ENCODE measurements around the gene SUCLG2. TPM values are rescaled to one million over a fixed set of nuclear protein-coding genes. Genes with fewer than 3 reads are reported as not detected.

SUCLG2 gene
- total and polyA plus RNA-seq, 9 of the 15 experiments (the other 6 are each of a cell fraction or from before 2014, with no cell fraction given) = 10.1 to 41.4 (median 29.0) TPM

DNA sequence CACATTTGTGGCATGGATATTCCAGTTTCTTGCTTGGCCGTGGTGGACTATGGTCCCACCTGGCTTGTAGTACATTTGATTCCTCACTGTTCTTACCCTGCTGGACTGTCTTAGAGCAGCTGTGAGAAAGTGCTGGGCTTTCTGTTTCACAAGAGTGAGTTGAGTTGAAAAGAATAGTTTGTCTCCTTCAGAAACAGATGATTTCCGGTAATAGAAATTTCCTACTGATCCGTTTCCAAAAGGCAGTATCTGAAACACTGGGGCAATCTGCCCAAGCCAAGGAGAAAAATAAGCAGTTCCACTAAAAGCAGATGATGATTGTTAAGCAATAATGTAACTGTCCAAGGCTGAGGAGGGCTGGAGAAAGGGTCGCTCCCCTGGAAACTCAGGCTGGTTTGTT, 96.0 kb downstream of the SUCLG2 start:
- Histone ChIP-seq H3K27ac (ENCODE audit: extremely low read depth, low read depth, low read length) (no peak overlapping the region), H3K36me3 (ENCODE audit: control insufficient read depth, insufficient read depth, low read length) (0 out of 3 replicates have a peak, but pooled peaks cover 3% of the 10 kb centered on the region), H3K4me1 (replicated peaks in 1 of 2; ENCODE audit: control insufficient read depth in 2 of 2, insufficient read depth in 2 of 2, low read length in 2 of 2) (no peaks in the 10 kb centered on the region), H3K4me2 (ENCODE audit: insufficient read depth, low read length) (no peak overlapping the region), H3K9ac (ENCODE audit: insufficient read depth in 1 of 2, low read depth in 2 of 2, low read length in 2 of 2) (no peak overlapping the region), H4K20me1 (replicated peaks; ENCODE audit: control insufficient read depth, insufficient read depth, low read length) (no peaks in the 10 kb centered on the region), H3K79me2 (ENCODE audit: control insufficient read depth, insufficient read depth, low read length) (no peaks in the 10 kb centered on the region), H3K9me3 (replicated peaks; ENCODE audit: control insufficient read depth, insufficient read depth, low read depth, low read length) (no peaks in the 10 kb centered on the region), H3K9me1 (ENCODE audit: control insufficient read depth, insufficient read depth, low read length) (no peaks in the 10 kb centered on the region), H2AFZ (ENCODE audit: low read depth, low read length) (no peak overlapping the region), H3K27me3 (ENCODE audit: control insufficient read depth in 2 of 2, insufficient read depth in 2 of 2, low read length in 2 of 2) (no peaks in the 10 kb centered on the region), H3K4me3 (no peak overlapping the region)
- ATAC-seq (no peak), DNase-seq (ENCODE audit: extremely low read depth in 1 of 4, low spot score in 3 of 4) (no peak), FAIRE-seq (no peak)
- BruUV-seq (replicated peaks) = no TSS peak
- in situ Hi-C loops (cut with MboI) = no loop called here
- ChIA-PET POLR2A (interaction anchor here (0.6 kb wide), 1 partner anchor 92 kb away, joined by 3 read pairs; no protein-coding TSS in a partner anchor), CTCF (ENCODE audit: low intra/inter-chr PET ratio) (no interaction called here)
- intact Hi-C loops (cut with micrococcal nuclease) = no loop called here
- 100% methylated on average over 3 of the region's 4 CpGs for WGBS (ENCODE audit: insufficient coverage, low coverage, missing lambda C conversion rate)
- TF ChIP-seq NCOA4 (IDR thresholded peaks at IDR 0.05; ENCODE audit: partially characterized antibody) (no peak), TBL1XR1 (IDR thresholded peaks at IDR 0.05; ENCODE audit: low read length in 2 of 2) (no peak), BMI1 (IDR thresholded peaks at IDR 0.05; ENCODE audit: low read length) (no peak), CC2D1A (IDR thresholded peaks at IDR 0.05) (no peak), CTCF (IDR thresholded peaks at IDR 0.05 in 2 of 3, conservative IDR thresholded peaks at IDR 0.05 in 1 of 3; ENCODE audit: insufficient read depth in 2 of 3, low read depth in 1 of 3, low read length in 3 of 3) (no peak), ZNF436 (CRISPR knock-in tag; IDR thresholded peaks at IDR 0.05) (no peak), TAL1 (IDR thresholded peaks at IDR 0.05) (no peak), HIVEP1 (CRISPR knock-in tag; IDR thresholded peaks at IDR 0.05) (no peak), NR1H2 (CRISPR knock-in tag; IDR thresholded peaks at IDR 0.05) (no peak), PHF21A (IDR thresholded peaks at IDR 0.05; ENCODE audit: borderline replicate concordance, low read depth) (no peak), RBM25 (IDR thresholded peaks at IDR 0.05; ENCODE audit: low read depth, low read length, severe bottlenecking) (no peak)
- TF ChIP-seq, protein P1, sequence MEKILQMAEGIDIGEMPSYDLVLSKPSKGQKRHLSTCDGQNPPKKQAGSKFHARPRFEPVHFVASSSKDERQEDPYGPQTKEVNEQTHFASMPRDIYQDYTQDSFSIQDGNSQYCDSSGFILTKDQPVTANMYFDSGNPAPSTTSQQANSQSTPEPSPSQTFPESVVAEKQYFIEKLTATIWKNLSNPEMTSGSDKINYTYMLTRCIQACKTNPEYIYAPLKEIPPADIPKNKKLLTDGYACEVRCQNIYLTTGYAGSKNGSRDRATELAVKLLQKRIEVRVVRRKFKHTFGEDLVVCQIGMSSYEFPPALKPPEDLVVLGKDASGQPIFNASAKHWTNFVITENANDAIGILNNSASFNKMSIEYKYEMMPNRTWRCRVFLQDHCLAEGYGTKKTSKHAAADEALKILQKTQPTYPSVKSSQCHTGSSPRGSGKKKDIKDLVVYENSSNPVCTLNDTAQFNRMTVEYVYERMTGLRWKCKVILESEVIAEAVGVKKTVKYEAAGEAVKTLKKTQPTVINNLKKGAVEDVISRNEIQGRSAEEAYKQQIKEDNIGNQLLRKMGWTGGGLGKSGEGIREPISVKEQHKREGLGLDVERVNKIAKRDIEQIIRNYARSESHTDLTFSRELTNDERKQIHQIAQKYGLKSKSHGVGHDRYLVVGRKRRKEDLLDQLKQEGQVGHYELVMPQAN (IDR thresholded peaks at IDR 0.05; ENCODE audit: borderline replicate concordance) = no peak
- TF ChIP-seq, protein P2, sequence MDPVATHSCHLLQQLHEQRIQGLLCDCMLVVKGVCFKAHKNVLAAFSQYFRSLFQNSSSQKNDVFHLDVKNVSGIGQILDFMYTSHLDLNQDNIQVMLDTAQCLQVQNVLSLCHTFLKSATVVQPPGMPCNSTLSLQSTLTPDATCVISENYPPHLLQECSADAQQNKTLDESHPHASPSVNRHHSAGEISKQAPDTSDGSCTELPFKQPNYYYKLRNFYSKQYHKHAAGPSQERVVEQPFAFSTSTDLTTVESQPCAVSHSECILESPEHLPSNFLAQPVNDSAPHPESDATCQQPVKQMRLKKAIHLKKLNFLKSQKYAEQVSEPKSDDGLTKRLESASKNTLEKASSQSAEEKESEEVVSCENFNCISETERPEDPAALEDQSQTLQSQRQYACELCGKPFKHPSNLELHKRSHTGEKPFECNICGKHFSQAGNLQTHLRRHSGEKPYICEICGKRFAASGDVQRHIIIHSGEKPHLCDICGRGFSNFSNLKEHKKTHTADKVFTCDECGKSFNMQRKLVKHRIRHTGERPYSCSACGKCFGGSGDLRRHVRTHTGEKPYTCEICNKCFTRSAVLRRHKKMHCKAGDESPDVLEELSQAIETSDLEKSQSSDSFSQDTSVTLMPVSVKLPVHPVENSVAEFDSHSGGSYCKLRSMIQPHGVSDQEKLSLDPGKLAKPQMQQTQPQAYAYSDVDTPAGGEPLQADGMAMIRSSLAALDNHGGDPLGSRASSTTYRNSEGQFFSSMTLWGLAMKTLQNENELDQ (CRISPR knock-in tag; IDR thresholded peaks at IDR 0.05; ENCODE audit: borderline replicate concordance) = no peak
- TF ChIP-seq, protein P3, sequence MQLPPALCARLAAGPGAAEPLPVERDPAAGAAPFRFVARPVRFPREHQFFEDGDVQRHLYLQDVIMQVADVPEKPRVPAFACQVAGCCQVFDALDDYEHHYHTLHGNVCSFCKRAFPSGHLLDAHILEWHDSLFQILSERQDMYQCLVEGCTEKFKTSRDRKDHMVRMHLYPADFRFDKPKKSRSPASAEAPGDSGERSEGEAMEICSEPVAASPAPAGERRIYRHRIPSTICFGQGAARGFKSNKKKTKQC (CRISPR knock-in tag; IDR thresholded peaks at IDR 0.05) = no peak
- TF ChIP-seq, protein P4, sequence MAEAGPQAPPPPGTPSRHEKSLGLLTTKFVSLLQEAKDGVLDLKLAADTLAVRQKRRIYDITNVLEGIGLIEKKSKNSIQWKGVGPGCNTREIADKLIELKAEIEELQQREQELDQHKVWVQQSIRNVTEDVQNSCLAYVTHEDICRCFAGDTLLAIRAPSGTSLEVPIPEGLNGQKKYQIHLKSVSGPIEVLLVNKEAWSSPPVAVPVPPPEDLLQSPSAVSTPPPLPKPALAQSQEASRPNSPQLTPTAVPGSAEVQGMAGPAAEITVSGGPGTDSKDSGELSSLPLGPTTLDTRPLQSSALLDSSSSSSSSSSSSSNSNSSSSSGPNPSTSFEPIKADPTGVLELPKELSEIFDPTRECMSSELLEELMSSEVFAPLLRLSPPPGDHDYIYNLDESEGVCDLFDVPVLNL (CRISPR knock-in tag; IDR thresholded peaks at IDR 0.05; ENCODE audit: low read depth) = no peak

Data from K562 (cell line).